Nephron (organoid): ENCODE results near the gene MAPK4.

Experiments
- H3K27ac Mint-ChIP-seq, 3 experiments: 2 replicates each; pipeline ENCODE4 v1.8.0; 2020; ENCODE audit warnings: mixed read lengths in 3 of 3, mild to moderate bottlenecking in 2 of 3, moderate library complexity in 1 of 3
- H3K27me3 Mint-ChIP-seq: 2 replicates; pipeline ENCODE4 v1.8.0; 2021; ENCODE audit warnings: low read depth, mild to moderate bottlenecking, moderate library complexity, mixed read lengths
- H3K36me3 Mint-ChIP-seq: 2 replicates; pipeline ENCODE4 v1.8.0; 2020; ENCODE audit warnings: low read depth, mixed read lengths
- H3K4me1 Mint-ChIP-seq: 2 replicates; pipeline ENCODE4 v1.8.0; 2020; ENCODE audit warnings: mixed read lengths
- H3K4me3 Mint-ChIP-seq, 3 experiments: 2 replicates each; pipeline ENCODE4 v1.8.0; 2020; ENCODE audit warnings: mild to moderate bottlenecking in 3 of 3, mixed read lengths in 3 of 3, moderate library complexity in 2 of 3
- H3K9me3 Mint-ChIP-seq: 2 replicates; pipeline ENCODE4 v1.8.0; 2020; ENCODE audit warnings: mixed read lengths
- CTCF ChIP-seq, 3 experiments: fragments of 200-600 bp; sonication (generic); IDR thresholded peaks; one replicate each; pipeline ENCODE4 v1.5.0; 2021; ENCODE audit warnings: antibody characterized with exemption in 3 of 3; ENCODE audit not compliant: unreplicated experiment in 3 of 3

Gene MAPK4

GRCh38 chr18:50738098-50738757 is 178.3 kb downstream of the MAPK4 start:
- Mint-ChIP-seq H3K4me3 (no peak overlapping the region), H3K9me3 (peaks cover 3% of the 10 kb centered on the region), H3K27me3 (peaks cover 4% of the 10 kb centered on the region), H3K36me3 (no peaks in the 10 kb centered on the region), H3K4me1 (peaks cover 5% of the 10 kb centered on the region), H3K27ac (no peak overlapping the region)
- no peak for TF ChIP-seq CTCF (IDR thresholded peaks at IDR 0.05; ENCODE audit: unreplicated experiment in 3 of 3)

GRCh38 chr18:50742952-50743351 is 183.1 kb downstream of the MAPK4 start:
- Mint-ChIP-seq H3K4me1 (peaks cover 48% of the 10 kb centered on the region), H3K4me3 (no peak overlapping the region), H3K9me3 (peaks cover 11% of the 10 kb centered on the region), H3K27me3 (peaks cover 4% of the 10 kb centered on the region), H3K36me3 (no peaks in the 10 kb centered on the region), H3K27ac (no peak overlapping the region)
- no peak for TF ChIP-seq CTCF (IDR thresholded peaks at IDR 0.05; ENCODE audit: unreplicated experiment in 3 of 3)

- Mint-ChIP-seq H3K4me3 (no peak overlapping the region), H3K9me3 (peaks cover 11% of the 10 kb centered on the region), H3K36me3 (no peaks in the 10 kb centered on the region), H3K27me3 (peaks cover 4% of the 10 kb centered on the region), H3K27ac (peak overlapping the region in 1 of 3 experiments; percentile 14), H3K4me1 (peaks cover 61% of the 10 kb centered on the region)
- TF ChIP-seq CTCF (IDR thresholded peaks at IDR 0.05; ENCODE audit: unreplicated experiment in 3 of 3), result no peak
Measured at GRCh38 chr18:50744253-50744652, 184.4 kb downstream of the MAPK4 start.

- peaks cover 76% of the 10 kb centered on the region for H3K4me1 Mint-ChIP-seq
- peak overlapping the region in 2 of 3 experiments; percentile 27 to 45 for H3K27ac Mint-ChIP-seq
- H3K4me3 Mint-ChIP-seq, result no peak overlapping the region
- no peak for TF ChIP-seq CTCF (IDR thresholded peaks at IDR 0.05; ENCODE audit: unreplicated experiment in 3 of 3)
- H3K36me3 Mint-ChIP-seq, result no peaks in the 10 kb centered on the region
- H3K9me3 Mint-ChIP-seq, result peaks cover 11% of the 10 kb centered on the region
- peaks cover 4% of the 10 kb centered on the region for H3K27me3 Mint-ChIP-seq
Measured at GRCh38 chr18:50745945-50746344, 186.1 kb downstream of the MAPK4 start.

DNA sequence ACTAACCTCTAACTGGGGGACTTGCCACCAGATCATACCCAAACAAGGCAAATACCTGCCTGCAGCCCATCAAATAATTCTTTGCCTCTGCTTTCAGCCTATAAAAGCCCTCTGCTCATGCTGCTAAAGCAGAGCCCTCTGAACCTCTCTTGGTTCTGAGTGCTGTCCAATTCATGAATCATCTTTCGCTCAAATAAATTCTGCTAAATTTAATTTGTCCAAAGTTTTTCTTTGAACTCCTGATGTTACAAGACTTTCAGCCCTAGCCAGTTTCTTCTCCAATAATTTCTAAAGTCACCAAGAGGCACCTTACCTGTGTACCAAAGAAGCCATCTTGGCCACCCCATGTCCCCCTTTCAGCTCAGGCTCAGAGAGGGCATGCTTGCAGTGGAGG is 188.0 kb downstream of the MAPK4 start:
- Mint-ChIP-seq H3K4me3 (peak overlapping the region in 1 of 3 experiments; percentile 22), H3K27me3 (no peaks in the 10 kb centered on the region), H3K27ac (peak overlapping the region; percentile 85 to 89 (median 89)), H3K9me3 (peaks cover 8% of the 10 kb centered on the region), H3K4me1 (peaks cover 82% of the 10 kb centered on the region), H3K36me3 (no peaks in the 10 kb centered on the region)
- TF ChIP-seq CTCF (IDR thresholded peaks at IDR 0.05; ENCODE audit: unreplicated experiment in 3 of 3), result no peak
